Common myeloid progenitor, CD34-positive (primary cell): Measurements from ENCODE around the gene CDC42SE1.

Experiments used
- CTCF ChIA-PET: fragments of 350-600 bp; sonication (Branson Sonifier 250); formaldehyde crosslinking; loops from one replicate; lab custom pipeline; 2021; ENCODE audit warnings: antibody characterized with exemption; lab: Charles Lee
- POLR2A ChIA-PET: fragments of 350-600 bp; sonication (Branson Sonifier 250); formaldehyde crosslinking; loops from one replicate; lab custom pipeline; 2021; ENCODE audit warnings: antibody characterized with exemption; lab: Charles Lee
- DNase-seq, 3 donors: peaks; one replicate each; pipeline versions ENCODE4 v3.0.0 to v3.0.0-alpha.2; 2013
- H3K27ac ChIP-seq, 2 experiments: 1 replicate in 1 of 2; 2 replicates in 1 of 2; pipeline ENCODE4 v1.7.0; 2013; ENCODE audit warnings: inconsistent platforms in 2 of 2, low read length in 2 of 2, mild to moderate bottlenecking in 2 of 2, low read depth in 1 of 2, moderate library complexity in 1 of 2; ENCODE audit not compliant: severe bottlenecking in 2 of 2, insufficient read depth in 1 of 2, poor library complexity in 1 of 2
- H3K27me3 ChIP-seq, 5 experiments: replicated peaks in 2 of 5; 1 replicate in 3 of 5; 2 replicates in 2 of 5; pipeline versions ENCODE4 v1.6.1 to v1.7.0; 2013; ENCODE audit warnings: low read length in 4 of 5, mild to moderate bottlenecking in 2 of 5, moderate library complexity in 2 of 5, inconsistent platforms in 1 of 5; ENCODE audit not compliant: insufficient read depth in 5 of 5, control insufficient read depth in 4 of 5
- H3K36me3 ChIP-seq, 4 experiments: 1 replicate in 2 of 4; 2 replicates in 2 of 4; pipeline versions ENCODE4 v1.6.1 to v1.7.0; 2013; ENCODE audit warnings: low read length in 3 of 4, control low read depth in 1 of 4, mild to moderate bottlenecking in 1 of 4; ENCODE audit not compliant: control insufficient read depth in 4 of 4, insufficient read depth in 4 of 4
- H3K4me1 ChIP-seq, 4 experiments: 1 replicate in 3 of 4; 2 replicates in 1 of 4; pipeline versions ENCODE4 v1.6.1 to v1.7.1; 2013; ENCODE audit warnings: low read length in 3 of 4, mild to moderate bottlenecking in 3 of 4, control low read depth in 1 of 4, inconsistent platforms in 1 of 4, moderate library complexity in 1 of 4; ENCODE audit not compliant: control insufficient read depth in 4 of 4, insufficient read depth in 4 of 4; ENCODE audit errors: control extremely low read depth in 1 of 4
- H3K4me3 ChIP-seq, 7 experiments: 1 replicate in 4 of 7; 2 replicates in 3 of 7; pipeline versions ENCODE4 v1.5.1 to v1.7.0; 2013; ENCODE audit warnings: mild to moderate bottlenecking in 7 of 7, low read length in 6 of 7, moderate library complexity in 6 of 7, inconsistent platforms in 2 of 7, low read depth in 2 of 7, control low read depth in 1 of 7; ENCODE audit not compliant: insufficient read depth in 4 of 7, control insufficient read depth in 1 of 7; ENCODE audit errors: extremely low read depth in 1 of 7
- H3K9me3 ChIP-seq, 5 experiments: 1 replicate in 4 of 5; 2 replicates in 1 of 5; pipeline versions ENCODE4 v1.6.1 to v1.7.1; 2013; ENCODE audit warnings: low read length in 4 of 5, mild to moderate bottlenecking in 2 of 5, inconsistent platforms in 1 of 5, low read depth in 1 of 5, moderate library complexity in 1 of 5; ENCODE audit not compliant: control insufficient read depth in 4 of 5, insufficient read depth in 2 of 5; ENCODE audit errors: control extremely low read depth in 1 of 5
- WGBS: methylation state at CpG from one replicate; pipeline ENCODE4 v1.1.5; 2013; ENCODE audit not compliant: insufficient coverage; 5-methylcytosine and 5-hydroxymethylcytosine counted together

The CDC42SE1 gene

GRCh38 chr1:151047925-151048644 is 11.3 kb downstream of the CDC42SE1 start:
- peaks cover 2 to 18% (median 9%) of the 10 kb centered on the region in 4 experiments for H3K4me1 ChIP-seq
- no peaks in the 10 kb centered on the region for H3K9me3 ChIP-seq
- peak overlapping the region; percentile 56 to 92 (median 80) for H3K4me3 ChIP-seq
- peak; percentile 72 to 87 (median 85) for DNase-seq
- H3K27ac ChIP-seq = peak overlapping the region in 1 of 2 experiments; percentile 49
- H3K36me3 ChIP-seq = peaks cover 3 to 26% (median 12%) of the 10 kb centered on the region in 4 experiments
- CTCF ChIA-PET = interaction anchor here (0.5 to 8.2 kb wide), 10 partner anchors 10 to 106 kb away, joined by 3 to 59 read pairs (median 5); partner anchors contain the start of genes BNIPL, CDC42SE1, MINDY1 and MLLT11
- POLR2A ChIA-PET = interaction anchor here (2.6 kb wide), 1 partner anchor 10 kb away, joined by 8 read pairs; no protein-coding TSS in a partner anchor
- under 1% methylated on average over 41 of the region's 48 CpGs for WGBS
- H3K27me3 ChIP-seq = no peaks in the 10 kb centered on the region

- Histone ChIP-seq H3K27ac (peak within 1 kb of the TSS in 1 of 2 experiments; percentile 49), H3K27me3 (no peaks in the 10 kb centered on the region), H3K9me3 (no peaks in the 10 kb centered on the region), H3K4me1 (peaks cover 2 to 18% (median 9%) of the 10 kb centered on the region in 4 experiments), H3K36me3 (peaks cover 2 to 20% (median 8%) of the 10 kb centered on the region in 4 experiments), H3K4me3 (peak within 1 kb of the TSS; percentile 56 to 92 (median 80))
- WGBS = 2% methylated on average over 10 of the region's 29 CpGs
- DNase-seq = peak; percentile 54 to 57 (median 55)
- POLR2A ChIA-PET = interaction anchor here (0.6 to 2.6 kb wide), 2 partner anchors 11 to 65 kb away, joined by 7 to 8 read pairs; no protein-coding TSS in a partner anchor
- CTCF ChIA-PET = interaction anchor here (0.5 to 8.2 kb wide), 8 partner anchors 10 to 107 kb away, joined by 3 to 59 read pairs (median 6); partner anchors contain the start of genes BNIPL, CDC42SE1 and MLLT11
Observed at GRCh38 chr1:151047591-151047924, 11.9 kb downstream of the CDC42SE1 start, which contains the start of gene C1orf56. Gene C1orf56, plus strand, starts transcription at chr1:151047751. Its CDS starts 97 bp downstream, at chr1:151047848.

- H3K36me3 ChIP-seq = no peaks in the 10 kb centered on the region
- no CpG with 5 or more reads among the region's 1 CpG for WGBS
- POLR2A ChIA-PET = no interaction called here
- H3K4me3 ChIP-seq = no peak overlapping the region
- H3K27me3 ChIP-seq = no peaks in the 10 kb centered on the region
- H3K27ac ChIP-seq = no peak overlapping the region
- H3K4me1 ChIP-seq = peaks cover 2 to 11% (median 6%) of the 10 kb centered on the region in 4 experiments
- CTCF ChIA-PET = interaction anchor here (1.0 to 8.2 kb wide), 7 partner anchors 9 to 100 kb away, joined by 3 to 59 read pairs (median 3); partner anchors contain the start of genes CDC42SE1 and MLLT11
- DNase-seq = no peak
- H3K9me3 ChIP-seq = no peaks in the 10 kb centered on the region
Observed at GRCh38 chr1:151043163-151043562, 16.3 kb downstream of the CDC42SE1 start.

GRCh38 chr1:151039521-151039920 is 19.9 kb downstream of the CDC42SE1 start:
- ChIA-PET CTCF (interaction anchor here (0.6 to 3.5 kb wide), 4 partner anchors 7 to 38 kb away, joined by 3 to 15 read pairs (median 4); partner anchors contain the start of gene C1orf56), POLR2A (interaction anchor here (1.2 kb wide), 1 partner anchor 95 kb away, joined by 5 read pairs; no protein-coding TSS in a partner anchor)
- WGBS = 97% methylated on average over 3 of the region's 3 CpGs
- H3K4me3 ChIP-seq = no peak overlapping the region
- no peaks in the 10 kb centered on the region for H3K4me1 ChIP-seq
- peaks cover 2 to 13% (median 9%) of the 10 kb centered on the region in 4 experiments for H3K36me3 ChIP-seq
- no peaks in the 10 kb centered on the region for H3K9me3 ChIP-seq
- H3K27ac ChIP-seq = no peak overlapping the region
- H3K27me3 ChIP-seq = no peaks in the 10 kb centered on the region
- DNase-seq = no peak

- Histone ChIP-seq H3K4me3 (no peak overlapping the region), H3K4me1 (no peaks in the 10 kb centered on the region), H3K36me3 (peaks cover 10 to 25% (median 21%) of the 10 kb centered on the region in 4 experiments), H3K27me3 (no peaks in the 10 kb centered on the region), H3K9me3 (no peaks in the 10 kb centered on the region), H3K27ac (no peak overlapping the region)
- WGBS = 95% methylated on average over 3 of the region's 6 CpGs
- ChIA-PET POLR2A (no interaction called here), CTCF (interaction anchor here (0.7 to 3.5 kb wide), 6 partner anchors 9 to 63 kb away, joined by 3 to 15 read pairs (median 4); partner anchors contain the start of gene C1orf56)
- DNase-seq = no peak
Observed at GRCh38 chr1:151037032-151037431, 22.4 kb downstream of the CDC42SE1 start.

DNA sequence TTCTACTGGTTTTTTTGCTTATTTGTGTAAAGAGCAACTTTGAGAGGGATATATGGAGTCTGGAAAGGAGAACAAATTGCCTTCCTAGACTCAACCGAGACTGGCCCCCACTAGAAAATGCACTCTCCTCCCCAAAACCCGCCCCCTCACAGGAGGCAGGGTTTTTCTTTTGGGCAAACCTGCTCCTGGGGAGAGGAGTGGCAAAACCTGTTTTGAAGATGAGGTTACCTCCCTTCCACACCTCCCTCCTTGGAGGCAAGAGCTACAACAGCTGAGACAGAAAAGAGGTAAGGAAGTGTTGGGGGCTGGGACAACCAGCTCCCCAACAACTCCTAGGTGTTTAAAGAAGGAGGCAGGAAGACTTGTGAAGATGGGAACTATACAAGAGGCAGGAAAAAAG is 23.1 kb downstream of the CDC42SE1 start, which contains the start of gene BNIPL:
Gene BNIPL (plus strand): TSS at position 231 of the 400 bp plus-strand sequence. CDS start 140 bp downstream, at position 371.
- no peaks in the 10 kb centered on the region for H3K9me3 ChIP-seq
- POLR2A ChIA-PET = interaction anchor here (0.6 kb wide), 1 partner anchor 22 kb away, joined by 3 read pairs; no protein-coding TSS in a partner anchor
- H3K4me1 ChIP-seq = no peaks in the 10 kb centered on the region
- peaks cover 12 to 26% (median 23%) of the 10 kb centered on the region in 4 experiments for H3K36me3 ChIP-seq
- CTCF ChIA-PET = interaction anchor here (0.7 to 3.5 kb wide), 6 partner anchors 8 to 63 kb away, joined by 3 to 15 read pairs (median 4); partner anchors contain the start of gene C1orf56
- H3K4me3 ChIP-seq = no peak within 1 kb of the TSS
- WGBS = no CpG with 5 or more reads among the region's 2 CpGs
- no peak for DNase-seq
- no peaks in the 10 kb centered on the region for H3K27me3 ChIP-seq
- H3K27ac ChIP-seq = no peak within 1 kb of the TSS
